CD8-positive, alpha-beta memory T cell (primary cell): ENCODE data around the gene SLC4A1AP. TPM values are rescaled to one million over a fixed set of nuclear protein-coding genes. Genes with fewer than 3 reads are reported as not detected.

Source experiments
- CTCF ChIA-PET: fragments of 350-600 bp; sonication (Branson Sonifier 250); formaldehyde crosslinking; loops from one replicate; lab custom pipeline; 2021; ENCODE audit warnings: antibody characterized with exemption; lab: Charles Lee
- POLR2A ChIA-PET: fragments of 350-600 bp; sonication (Branson Sonifier 250); formaldehyde crosslinking; loops from one replicate; lab custom pipeline; 2021; ENCODE audit warnings: antibody characterized with exemption; lab: Charles Lee
- DNase-seq, 5 donors: peaks; one replicate each; pipeline versions ENCODE4 v3.0.0 to v3.0.0-alpha.2; 2020 to 2022; ENCODE audit warnings: mixed read lengths in 1 of 5
- H3K27ac ChIP-seq: one replicate; pipeline ENCODE4 v1.7.0; 2013; ENCODE audit warnings: low read depth, mild to moderate bottlenecking, low read length, moderate library complexity
- H3K27me3 ChIP-seq: 2 replicates; pipeline ENCODE4 v1.7.0; 2013; ENCODE audit warnings: low read length, mild to moderate bottlenecking; ENCODE audit not compliant: insufficient read depth, poor library complexity, severe bottlenecking
- H3K36me3 ChIP-seq: 2 replicates; pipeline ENCODE4 v1.7.0; 2013; ENCODE audit warnings: mild to moderate bottlenecking, low read length, moderate library complexity; ENCODE audit not compliant: insufficient read depth
- H3K4me1 ChIP-seq: 2 replicates; pipeline ENCODE4 v1.7.0; 2013; ENCODE audit warnings: mild to moderate bottlenecking, low read length, moderate library complexity; ENCODE audit not compliant: insufficient read depth
- H3K4me3 ChIP-seq: 2 replicates; pipeline ENCODE4 v1.7.0; 2013; ENCODE audit warnings: mild to moderate bottlenecking, low read length
- H3K9me3 ChIP-seq: 2 replicates; pipeline ENCODE4 v1.7.0; 2013; ENCODE audit warnings: mild to moderate bottlenecking, low read length
- H3K27ac Mint-ChIP-seq, 8 donors: one replicate each; pipeline ENCODE4 v1.8.0; 2020 to 2021; ENCODE audit warnings: mixed read lengths in 8 of 8, mild to moderate bottlenecking in 6 of 8, inconsistent platforms in 3 of 8, moderate library complexity in 3 of 8
- H3K27me3 Mint-ChIP-seq, 2 donors: one replicate each; pipeline ENCODE4 v1.8.0; 2020 to 2021; ENCODE audit warnings: mixed read lengths in 2 of 2, mild to moderate bottlenecking in 1 of 2, moderate library complexity in 1 of 2
- H3K36me3 Mint-ChIP-seq, 3 donors: one replicate each; pipeline ENCODE4 v1.8.0; 2020 to 2021; ENCODE audit warnings: mixed read lengths in 3 of 3, inconsistent platforms in 1 of 3, mild to moderate bottlenecking in 1 of 3
- H3K4me1 Mint-ChIP-seq, 3 donors: one replicate each; pipeline ENCODE4 v1.8.0; 2020 to 2021; ENCODE audit warnings: mixed read lengths in 3 of 3, inconsistent platforms in 1 of 3, mild to moderate bottlenecking in 1 of 3
- H3K4me3 Mint-ChIP-seq, 7 donors: one replicate each; pipeline ENCODE4 v1.8.0; 2020 to 2021; ENCODE audit warnings: mixed read lengths in 7 of 7, mild to moderate bottlenecking in 6 of 7, moderate library complexity in 4 of 7, inconsistent platforms in 2 of 7
- H3K9me3 Mint-ChIP-seq, 5 donors: one replicate each; pipeline ENCODE4 v1.8.0; 2020 to 2022; ENCODE audit warnings: mixed read lengths in 5 of 5, mild to moderate bottlenecking in 3 of 5, moderate library complexity in 2 of 5, inconsistent platforms in 1 of 5
- polyA plus RNA-seq: library from polyadenylated mRNA; unstranded; fragments of 300-500 nt; fragmentation: Illumina TruSeq; gene quantifications from one replicate; pipeline ENCODE4 v1.2.3, GENCODE V29; 2021
- total RNA-seq, 2 experiments: library from RNA; stranded (reverse); gene quantifications; one replicate each; pipeline ENCODE4 v1.2.3, GENCODE V29; 2021

Gene SLC4A1AP
- total and polyA plus RNA-seq, 3 experiments from 2014 or later = 28.6 to 29.6 (median 29.1) TPM

GRCh38 chr2:27705851-27706622 is 42.3 kb downstream of the SLC4A1AP start:
- ChIA-PET POLR2A (no interaction called here), CTCF (interaction anchor here (1.4 to 1.8 kb wide), 2 partner anchors 22 to 67 kb away, joined by 4 to 7 read pairs; no protein-coding TSS in a partner anchor)
- no peak for DNase-seq
- no peaks in the 10 kb centered on the region for H3K9me3 ChIP-seq
- no peaks in the 10 kb centered on the region for H3K27me3 ChIP-seq
- H3K9me3 Mint-ChIP-seq = no peaks in the 10 kb centered on the region
- no peak overlapping the region for H3K4me3 ChIP-seq
- peaks cover 6% of the 10 kb centered on the region for H3K4me1 ChIP-seq
- no peak overlapping the region for H3K27ac ChIP-seq
- H3K4me1 Mint-ChIP-seq = peaks cover 4 to 6% (median 4%) of the 10 kb centered on the region in 3 donors
- no peaks in the 10 kb centered on the region for H3K36me3 ChIP-seq
- H3K27ac Mint-ChIP-seq = peak overlapping the region in 1 of 8 donors; percentile 24
- H3K4me3 Mint-ChIP-seq = no peak overlapping the region
- H3K36me3 Mint-ChIP-seq = no peaks in the 10 kb centered on the region
- no peaks in the 10 kb centered on the region for H3K27me3 Mint-ChIP-seq

DNA sequence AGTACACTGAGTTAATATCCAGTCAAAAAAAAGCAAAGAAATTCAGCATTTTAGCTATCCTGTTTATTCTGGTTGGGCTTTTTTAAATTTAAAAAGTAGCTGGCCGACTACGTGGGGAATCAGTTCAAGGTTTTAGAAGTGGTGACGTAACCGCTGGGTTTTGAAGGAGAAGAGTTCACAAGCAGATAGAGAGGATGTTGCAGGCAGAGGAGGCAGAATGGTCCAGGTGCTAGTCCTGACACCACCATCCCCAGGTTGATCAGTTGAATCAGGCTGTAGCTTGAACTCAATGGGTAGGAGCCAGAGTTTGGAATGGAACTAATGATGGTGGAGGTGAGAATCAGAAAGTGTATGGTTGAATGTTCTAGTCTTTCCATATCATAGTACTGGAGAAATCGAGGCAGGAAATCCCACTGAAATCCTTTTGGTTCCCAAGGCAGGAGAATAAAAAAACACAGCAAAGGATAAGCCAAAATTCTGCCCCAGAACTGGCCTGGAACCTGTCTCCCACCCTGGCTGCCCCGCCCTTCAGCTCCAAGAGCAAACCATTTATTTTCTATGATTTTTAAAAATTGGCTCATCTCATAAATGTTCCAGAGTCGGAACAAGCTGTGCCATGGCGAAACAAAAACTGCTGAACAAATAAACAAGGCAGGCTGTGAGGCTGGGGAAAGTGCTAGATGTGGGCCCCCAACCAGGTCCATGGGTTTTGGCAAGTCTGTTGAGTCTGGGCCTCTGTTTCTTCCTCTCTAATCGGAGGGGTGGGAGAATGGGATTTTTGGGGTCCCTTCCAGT is 44.0 kb downstream of the SLC4A1AP start:
- Histone ChIP-seq H3K9me3 (no peaks in the 10 kb centered on the region), H3K36me3 (no peaks in the 10 kb centered on the region), H3K27ac (no peak overlapping the region), H3K4me3 (no peak overlapping the region), H3K4me1 (peaks cover 6% of the 10 kb centered on the region), H3K27me3 (no peaks in the 10 kb centered on the region)
- POLR2A ChIA-PET = no interaction called here
- Mint-ChIP-seq H3K27ac (no peak overlapping the region), H3K9me3 (no peaks in the 10 kb centered on the region), H3K4me1 (peaks cover 4 to 10% (median 4%) of the 10 kb centered on the region in 3 donors), H3K36me3 (no peaks in the 10 kb centered on the region), H3K4me3 (no peak overlapping the region), H3K27me3 (no peaks in the 10 kb centered on the region)
- CTCF ChIA-PET = interaction anchor here (1.4 kb wide), 1 partner anchor 66 kb away, joined by 4 read pairs; no protein-coding TSS in a partner anchor
- DNase-seq = no peak

DNA sequence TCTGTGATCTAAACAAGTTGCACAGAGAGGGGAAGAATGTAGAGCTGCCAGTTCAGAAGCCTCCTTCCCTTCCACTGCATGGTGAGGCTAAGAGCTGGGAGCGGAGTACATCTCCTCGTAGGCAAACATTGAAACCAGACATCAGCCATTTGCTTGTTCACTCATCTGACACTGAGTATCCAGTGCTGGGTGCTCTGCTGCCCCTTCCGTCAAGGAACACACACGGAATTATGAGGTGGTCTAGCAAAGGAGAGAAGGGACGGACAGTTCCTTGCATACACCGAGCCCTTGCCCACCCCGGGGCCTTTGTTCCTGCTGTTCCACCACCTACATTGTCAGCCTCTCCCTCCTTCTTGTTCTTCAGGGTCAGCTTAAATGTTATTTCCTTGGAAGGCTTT is 44.6 kb downstream of the SLC4A1AP start:
- ChIA-PET POLR2A (no interaction called here), CTCF (no interaction called here)
- Mint-ChIP-seq H3K27me3 (no peaks in the 10 kb centered on the region), H3K4me3 (no peak overlapping the region), H3K36me3 (no peaks in the 10 kb centered on the region), H3K4me1 (peaks cover 4 to 10% (median 4%) of the 10 kb centered on the region in 3 donors), H3K9me3 (no peaks in the 10 kb centered on the region), H3K27ac (peak overlapping the region in 1 of 8 donors; percentile 69)
- Histone ChIP-seq H3K4me3 (no peak overlapping the region), H3K27me3 (no peaks in the 10 kb centered on the region), H3K9me3 (no peaks in the 10 kb centered on the region), H3K36me3 (no peaks in the 10 kb centered on the region), H3K4me1 (peaks cover 6% of the 10 kb centered on the region), H3K27ac (no peak overlapping the region)
- DNase-seq = no peak

DNA sequence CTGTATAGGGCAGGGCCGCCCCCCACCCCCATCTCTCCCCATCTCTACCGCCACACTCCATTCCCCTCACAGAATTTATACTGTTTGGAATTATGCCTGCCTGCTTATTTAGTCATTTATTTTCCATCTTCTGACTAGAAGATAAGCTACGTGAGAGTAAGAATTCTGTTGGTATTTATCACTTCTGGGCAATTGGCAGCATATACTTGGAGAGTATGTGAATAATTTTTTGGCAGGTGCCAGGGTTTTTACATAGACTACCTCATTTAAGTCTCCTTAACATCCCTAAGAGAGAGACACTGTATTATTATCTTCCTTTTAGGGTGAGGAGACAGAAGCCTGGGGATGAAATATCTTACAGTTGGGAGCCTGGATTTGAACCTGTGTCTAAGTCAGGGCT is 45.0 kb downstream of the SLC4A1AP start:
- no peak overlapping the region for H3K27ac Mint-ChIP-seq
- Histone ChIP-seq H3K4me1 (peaks cover 3% of the 10 kb centered on the region), H3K4me3 (no peak overlapping the region), H3K36me3 (no peaks in the 10 kb centered on the region), H3K27ac (no peak overlapping the region), H3K9me3 (no peaks in the 10 kb centered on the region), H3K27me3 (no peaks in the 10 kb centered on the region)
- H3K4me3 Mint-ChIP-seq = no peak overlapping the region
- no peaks in the 10 kb centered on the region for H3K27me3 Mint-ChIP-seq
- H3K9me3 Mint-ChIP-seq = no peaks in the 10 kb centered on the region
- POLR2A ChIA-PET = no interaction called here
- CTCF ChIA-PET = no interaction called here
- DNase-seq = no peak
- peaks cover 2 to 8% (median 3%) of the 10 kb centered on the region in 3 donors for H3K4me1 Mint-ChIP-seq
- H3K36me3 Mint-ChIP-seq = no peaks in the 10 kb centered on the region

- H3K36me3 Mint-ChIP-seq = no peaks in the 10 kb centered on the region
- Histone ChIP-seq H3K9me3 (no peaks in the 10 kb centered on the region), H3K27ac (no peak overlapping the region), H3K36me3 (no peaks in the 10 kb centered on the region), H3K4me3 (no peak overlapping the region), H3K27me3 (no peaks in the 10 kb centered on the region), H3K4me1 (no peaks in the 10 kb centered on the region)
- H3K27me3 Mint-ChIP-seq = no peaks in the 10 kb centered on the region
- ChIA-PET POLR2A (no interaction called here), CTCF (no interaction called here)
- H3K4me1 Mint-ChIP-seq = peaks cover under 1 to 6% (median under 1%) of the 10 kb centered on the region in 3 donors
- DNase-seq = no peak
- H3K4me3 Mint-ChIP-seq = no peak overlapping the region
- no peaks in the 10 kb centered on the region for H3K9me3 Mint-ChIP-seq
- H3K27ac Mint-ChIP-seq = no peak overlapping the region
Measured at GRCh38 chr2:27709326-27709725, 45.6 kb downstream of the SLC4A1AP start.

- CTCF ChIA-PET = interaction anchor here (1.0 kb wide), 1 partner anchor 27 kb away, joined by 3 read pairs; no protein-coding TSS in a partner anchor
Measured at GRCh38 chr2:27709960-27710575, 46.4 kb downstream of the SLC4A1AP start.

GRCh38 chr2:27710640-27711430 is 47.1 kb downstream of the SLC4A1AP start:
- no peaks in the 10 kb centered on the region for H3K9me3 Mint-ChIP-seq
- H3K4me1 Mint-ChIP-seq = peaks cover 6 to 12% (median 9%) of the 10 kb centered on the region in 3 donors
- H3K27me3 ChIP-seq = no peaks in the 10 kb centered on the region
- H3K4me3 Mint-ChIP-seq = no peak overlapping the region
- no peaks in the 10 kb centered on the region for H3K27me3 Mint-ChIP-seq
- DNase-seq = no peak
- H3K36me3 ChIP-seq = no peaks in the 10 kb centered on the region
- no peak overlapping the region for H3K27ac ChIP-seq
- H3K27ac Mint-ChIP-seq = no peak overlapping the region
- ChIA-PET POLR2A (no interaction called here), CTCF (interaction anchor here (1.0 kb wide), 1 partner anchor 27 kb away, joined by 3 read pairs; no protein-coding TSS in a partner anchor)
- H3K4me3 ChIP-seq = no peak overlapping the region
- no peaks in the 10 kb centered on the region for H3K9me3 ChIP-seq
- H3K36me3 Mint-ChIP-seq = no peaks in the 10 kb centered on the region
- peaks cover 6% of the 10 kb centered on the region for H3K4me1 ChIP-seq

More at GRCh38 chr2:27709960-27710575, 46.4 kb downstream of the SLC4A1AP start:
- no peak overlapping the region for H3K27ac ChIP-seq
- H3K27ac Mint-ChIP-seq = no peak overlapping the region
- H3K9me3 ChIP-seq = no peaks in the 10 kb centered on the region
- no peaks in the 10 kb centered on the region for H3K27me3 Mint-ChIP-seq
- no peaks in the 10 kb centered on the region for H3K36me3 Mint-ChIP-seq
- H3K4me1 ChIP-seq = peaks cover 2% of the 10 kb centered on the region
- no peak for DNase-seq
- POLR2A ChIA-PET = no interaction called here
- H3K4me3 ChIP-seq = no peak overlapping the region
- peaks cover 6 to 12% (median 8%) of the 10 kb centered on the region in 3 donors for H3K4me1 Mint-ChIP-seq
- H3K9me3 Mint-ChIP-seq = no peaks in the 10 kb centered on the region
- H3K4me3 Mint-ChIP-seq = no peak overlapping the region
- H3K36me3 ChIP-seq = no peaks in the 10 kb centered on the region
- H3K27me3 ChIP-seq = no peaks in the 10 kb centered on the region
